ENCODE data around the gene WIPF1.

The WIPF1 gene

DNA sequence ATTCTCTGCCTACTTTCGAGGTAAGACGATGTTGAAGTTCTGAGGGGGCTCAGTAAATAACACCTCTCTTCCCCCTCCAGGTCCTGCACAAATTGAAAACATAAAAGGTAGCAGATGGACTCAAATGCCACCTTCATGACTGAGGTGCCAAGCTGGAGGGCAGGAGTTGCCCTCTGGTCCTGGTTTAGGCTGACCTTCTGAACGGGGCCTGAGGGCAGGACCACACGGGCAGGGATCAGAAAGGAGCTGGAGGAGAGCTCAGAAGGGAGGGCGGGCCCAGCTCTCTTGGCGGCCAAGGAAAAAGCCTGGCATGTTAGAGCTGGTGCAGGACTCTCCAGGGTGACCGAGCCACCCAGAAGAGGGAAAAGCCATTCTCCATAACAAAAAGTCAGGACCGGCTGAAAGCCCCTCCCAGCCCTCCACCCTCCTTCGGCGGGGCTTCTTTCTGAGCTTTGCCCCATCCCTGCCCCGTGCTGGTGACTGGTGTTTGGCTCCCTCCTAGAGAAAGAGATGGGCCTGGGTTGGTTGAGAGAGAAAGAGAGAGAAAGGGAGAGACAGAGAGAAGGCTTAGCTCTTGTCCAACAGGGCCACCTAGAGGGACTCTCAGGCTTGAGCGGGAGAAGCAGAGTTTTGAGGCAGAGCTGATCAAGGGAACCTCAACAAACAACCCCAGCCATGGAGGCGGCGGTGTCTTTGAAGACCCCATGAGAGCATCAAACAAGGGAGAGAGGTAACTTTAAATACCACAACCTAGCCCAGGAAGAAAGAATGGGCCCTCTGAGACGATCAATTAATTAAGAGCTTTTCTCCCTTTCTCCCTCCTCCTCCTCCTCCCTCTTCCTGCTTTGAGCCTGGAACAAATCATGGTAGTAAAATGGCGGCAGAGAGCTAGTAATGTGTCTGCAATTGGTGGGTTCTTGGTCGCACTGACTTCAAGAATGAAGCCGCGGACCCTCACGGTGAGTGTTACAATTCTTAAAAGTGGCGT lies 50.8 kb downstream of the WIPF1 start:
- Histone ChIP-seq H3K4me1 (ENCODE audit: insufficient read depth, poor library complexity, severe bottlenecking) (no peaks in the 10 kb centered on the region), H3K36me3 (ENCODE audit: low read depth) (no peaks in the 10 kb centered on the region), H3K9me3 (ENCODE audit: severe bottlenecking) (no peaks in the 10 kb centered on the region), H3K27ac (ENCODE audit: poor library complexity, severe bottlenecking) (no peak overlapping the region), H3K27me3 (ENCODE audit: insufficient read depth, poor library complexity, severe bottlenecking) (no peaks in the 10 kb centered on the region), H3K4me3 (ENCODE audit: severe bottlenecking) (no peak overlapping the region)
- TF ChIP-seq, protein P1, sequence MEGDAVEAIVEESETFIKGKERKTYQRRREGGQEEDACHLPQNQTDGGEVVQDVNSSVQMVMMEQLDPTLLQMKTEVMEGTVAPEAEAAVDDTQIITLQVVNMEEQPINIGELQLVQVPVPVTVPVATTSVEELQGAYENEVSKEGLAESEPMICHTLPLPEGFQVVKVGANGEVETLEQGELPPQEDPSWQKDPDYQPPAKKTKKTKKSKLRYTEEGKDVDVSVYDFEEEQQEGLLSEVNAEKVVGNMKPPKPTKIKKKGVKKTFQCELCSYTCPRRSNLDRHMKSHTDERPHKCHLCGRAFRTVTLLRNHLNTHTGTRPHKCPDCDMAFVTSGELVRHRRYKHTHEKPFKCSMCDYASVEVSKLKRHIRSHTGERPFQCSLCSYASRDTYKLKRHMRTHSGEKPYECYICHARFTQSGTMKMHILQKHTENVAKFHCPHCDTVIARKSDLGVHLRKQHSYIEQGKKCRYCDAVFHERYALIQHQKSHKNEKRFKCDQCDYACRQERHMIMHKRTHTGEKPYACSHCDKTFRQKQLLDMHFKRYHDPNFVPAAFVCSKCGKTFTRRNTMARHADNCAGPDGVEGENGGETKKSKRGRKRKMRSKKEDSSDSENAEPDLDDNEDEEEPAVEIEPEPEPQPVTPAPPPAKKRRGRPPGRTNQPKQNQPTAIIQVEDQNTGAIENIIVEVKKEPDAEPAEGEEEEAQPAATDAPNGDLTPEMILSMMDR (IDR thresholded peaks at IDR 0.05; ENCODE audit: poor library complexity, severe bottlenecking): no peak
- peak; percentile 29; the same call in 1 of the 3 replicates for ATAC-seq (ENCODE audit: low read depth)
- DNase-seq (ENCODE audit: low spot score): no peak

DNA sequence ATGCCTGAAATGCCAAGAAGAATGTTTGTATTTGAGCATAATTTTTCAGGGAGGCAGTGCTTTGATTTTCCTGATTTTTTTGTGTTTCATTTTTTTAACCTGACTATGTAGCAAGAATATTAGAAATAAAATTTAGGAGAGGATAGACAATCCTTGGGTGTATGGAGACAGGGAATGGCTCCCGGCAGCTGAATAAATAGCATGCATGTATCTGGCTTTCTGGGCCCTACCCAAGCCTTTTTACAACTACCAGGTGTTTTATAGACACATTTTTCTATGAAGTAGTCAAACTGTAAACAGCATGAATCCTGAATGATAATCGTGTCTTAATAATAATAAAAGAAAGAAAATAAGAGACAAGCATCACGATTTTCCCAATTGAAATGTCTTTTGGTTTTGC lies 52.4 kb downstream of the WIPF1 start:
- ATAC-seq (ENCODE audit: low read depth) (no peak), DNase-seq (ENCODE audit: low spot score) (no peak)
- Histone ChIP-seq H3K4me1 (ENCODE audit: insufficient read depth, poor library complexity, severe bottlenecking) (no peaks in the 10 kb centered on the region), H3K27ac (ENCODE audit: poor library complexity, severe bottlenecking) (no peak overlapping the region), H3K27me3 (ENCODE audit: insufficient read depth, poor library complexity, severe bottlenecking) (no peaks in the 10 kb centered on the region), H3K4me3 (ENCODE audit: severe bottlenecking) (no peak overlapping the region), H3K36me3 (ENCODE audit: low read depth) (no peaks in the 10 kb centered on the region), H3K9me3 (ENCODE audit: severe bottlenecking) (no peaks in the 10 kb centered on the region)
- TF ChIP-seq, protein P1 (IDR thresholded peaks at IDR 0.05; ENCODE audit: poor library complexity, severe bottlenecking): no peak

- no peak for DNase-seq (ENCODE audit: low spot score)
- Histone ChIP-seq H3K4me1 (ENCODE audit: insufficient read depth, poor library complexity, severe bottlenecking) (no peaks in the 10 kb centered on the region), H3K27me3 (ENCODE audit: insufficient read depth, poor library complexity, severe bottlenecking) (no peaks in the 10 kb centered on the region), H3K27ac (ENCODE audit: poor library complexity, severe bottlenecking) (no peak overlapping the region), H3K4me3 (ENCODE audit: severe bottlenecking) (no peak overlapping the region), H3K36me3 (ENCODE audit: low read depth) (no peaks in the 10 kb centered on the region), H3K9me3 (ENCODE audit: severe bottlenecking) (no peaks in the 10 kb centered on the region)
- TF ChIP-seq, protein P1 (IDR thresholded peaks at IDR 0.05; ENCODE audit: poor library complexity, severe bottlenecking): no peak
- ATAC-seq (ENCODE audit: low read depth): no peak
These were observed 52.8 kb downstream of the WIPF1 start for GRCh38 chr2:174544802-174545201.

DNA sequence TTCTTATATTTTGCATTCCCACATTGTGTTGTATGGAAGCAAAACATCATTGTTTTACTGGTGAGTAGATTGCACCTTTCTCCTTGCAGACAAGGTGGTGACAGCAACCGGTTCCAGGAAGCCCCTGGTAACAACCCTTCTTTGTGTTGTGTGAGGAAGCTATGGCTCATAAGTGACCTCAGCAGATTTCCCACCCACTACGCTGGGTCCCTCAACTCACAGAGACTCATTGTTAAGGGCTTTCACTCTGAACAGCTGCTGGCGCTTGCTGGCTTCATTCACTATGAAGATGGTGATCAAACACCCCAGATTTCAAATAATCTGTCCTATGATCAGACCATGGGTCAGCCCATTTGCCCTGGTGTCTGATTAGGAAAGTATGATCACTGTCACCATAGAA lies 53.4 kb downstream of the WIPF1 start:
- H3K9me3 ChIP-seq (ENCODE audit: severe bottlenecking): no peaks in the 10 kb centered on the region
- no peaks in the 10 kb centered on the region for H3K36me3 ChIP-seq (ENCODE audit: low read depth)
- no peaks in the 10 kb centered on the region for H3K27me3 ChIP-seq (ENCODE audit: insufficient read depth, poor library complexity, severe bottlenecking)
- DNase-seq (ENCODE audit: low spot score) (no peak), ATAC-seq (ENCODE audit: low read depth) (no peak)
- H3K4me3 ChIP-seq (ENCODE audit: severe bottlenecking): no peak overlapping the region
- no peaks in the 10 kb centered on the region for H3K4me1 ChIP-seq (ENCODE audit: insufficient read depth, poor library complexity, severe bottlenecking)
- no peak overlapping the region for H3K27ac ChIP-seq (ENCODE audit: poor library complexity, severe bottlenecking)
- TF ChIP-seq, protein P1 (IDR thresholded peaks at IDR 0.05; ENCODE audit: poor library complexity, severe bottlenecking): no peak

DNA sequence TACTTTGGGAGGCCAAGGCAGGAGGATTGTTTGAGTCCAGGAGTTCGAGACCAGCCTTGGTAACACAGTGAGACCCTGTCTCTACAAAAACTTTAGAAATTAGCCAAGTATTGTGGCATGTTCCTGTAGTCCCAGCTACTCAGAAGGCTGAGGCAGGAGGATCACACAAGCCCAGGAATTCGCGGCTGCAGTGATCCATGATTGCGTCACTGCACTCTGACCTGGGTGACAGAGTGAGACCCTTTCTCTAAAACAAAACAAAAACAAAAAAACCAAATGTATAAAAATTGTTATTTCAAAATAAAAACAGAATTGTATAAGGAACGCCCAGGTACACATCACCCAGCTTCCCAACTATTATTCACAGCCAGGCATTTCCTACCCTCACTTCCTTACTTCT lies 56.7 kb downstream of the WIPF1 start:
- Histone ChIP-seq H3K27ac (ENCODE audit: poor library complexity, severe bottlenecking) (no peak overlapping the region), H3K4me3 (ENCODE audit: severe bottlenecking) (no peak overlapping the region), H3K27me3 (ENCODE audit: insufficient read depth, poor library complexity, severe bottlenecking) (no peaks in the 10 kb centered on the region), H3K4me1 (ENCODE audit: insufficient read depth, poor library complexity, severe bottlenecking) (no peaks in the 10 kb centered on the region), H3K9me3 (ENCODE audit: severe bottlenecking) (no peaks in the 10 kb centered on the region), H3K36me3 (ENCODE audit: low read depth) (no peaks in the 10 kb centered on the region)
- ATAC-seq (ENCODE audit: low read depth): no peak
- TF ChIP-seq, protein P1 (IDR thresholded peaks at IDR 0.05; ENCODE audit: poor library complexity, severe bottlenecking): no peak
- no peak for DNase-seq (ENCODE audit: low spot score)
